GM18868 (cell line): ENCODE data around the gene CATSPERE.
"Not testable (repeated sequence)": the region's sequence is repeated elsewhere in the genome, so short reads cannot be mapped to it uniquely, and the experiment has no call there.

Experiments
- ATAC-seq: cut with Tn5 transposase; IDR thresholded peaks from one replicate; pipeline ENCODE4 v1.9.1; 2021; ENCODE audit warnings: mild to moderate bottlenecking, moderate library complexity; ENCODE audit not compliant: unreplicated experiment

The CATSPERE gene

GRCh38 chr1:244448279-244449036, 12.6 kb upstream of the CATSPERE start:
- no peak for ATAC-seq

- no peak for ATAC-seq
These were observed 11.1 kb upstream of the CATSPERE start for GRCh38 chr1:244449936-244450508.

- ATAC-seq, result peak; percentile 8
These were observed 10.2 kb upstream of the CATSPERE start for GRCh38 chr1:244450597-244451538.

GRCh38 chr1:244451539-244451950, 9.5 kb upstream of the CATSPERE start, which contains the start of gene ADSS2:
TSS of gene ADSS2 (minus strand) at chr1:244451909. CDS start at chr1:244451817, 92 bp downstream.
- no peak for ATAC-seq

GRCh38 chr1:244451951-244452795, 8.9 kb upstream of the CATSPERE start:
- peak; percentile 95 for ATAC-seq

GRCh38 chr1:244454412-244454811, 6.7 kb upstream of the CATSPERE start:
- ATAC-seq, result no peak

GRCh38 chr1:244456586-244456985, 4.5 kb upstream of the CATSPERE start:
- no peak for ATAC-seq

GRCh38 chr1:244458781-244459180, 2.3 kb upstream of the CATSPERE start:
- no peak for ATAC-seq

GRCh38 chr1:244460197-244460596, 876 bp upstream of the CATSPERE start:
- ATAC-seq, result no peak

- ATAC-seq, result no peak
These were observed 5.7 kb downstream of the CATSPERE start for GRCh38 chr1:244466724-244467123.

GRCh38 chr1:244473059-244473605, 12.1 kb downstream of the CATSPERE start:
- ATAC-seq, result no peak

- ATAC-seq, result not testable (repeated sequence)
These were observed 23.9 kb downstream of the CATSPERE start for GRCh38 chr1:244484971-244485370.

GRCh38 chr1:244494653-244495052, 33.6 kb downstream of the CATSPERE start:
- ATAC-seq, result no peak

- ATAC-seq, result no peak
These were observed 35.1 kb downstream of the CATSPERE start for GRCh38 chr1:244496186-244496585.

GRCh38 chr1:244497805-244498204, 36.7 kb downstream of the CATSPERE start:
- no peak for ATAC-seq

- ATAC-seq, result not testable (repeated sequence)
These were observed 38.4 kb downstream of the CATSPERE start for GRCh38 chr1:244499484-244499883.

GRCh38 chr1:244500515-244500914, 39.4 kb downstream of the CATSPERE start:
- ATAC-seq, result not testable (repeated sequence)

- ATAC-seq, result no peak
These were observed 41.6 kb downstream of the CATSPERE start for GRCh38 chr1:244502630-244503029.

GRCh38 chr1:244513493-244513892, 52.4 kb downstream of the CATSPERE start:
- ATAC-seq, result no peak

- no peak for ATAC-seq
These were observed 54.6 kb downstream of the CATSPERE start for GRCh38 chr1:244515680-244516079.
